NCI-H2081 treated with DMSO at 0.1 percent for 48 hours (cell line): ENCODE measurements around the gene TOGARAM2.

Experiments used
- DNase-seq: peaks from one replicate; lab custom pipeline; 2025; lab: John Stamatoyannopoulos, UW

Gene TOGARAM2

GRCh38 chr2:28981016-28981441 is at the start of gene TOGARAM2:
Gene TOGARAM2, plus strand, starts transcription at chr2:28981298. Its CDS starts 13,537 bp downstream, at chr2:28994835.
- DNase-seq = no peak

DNA sequence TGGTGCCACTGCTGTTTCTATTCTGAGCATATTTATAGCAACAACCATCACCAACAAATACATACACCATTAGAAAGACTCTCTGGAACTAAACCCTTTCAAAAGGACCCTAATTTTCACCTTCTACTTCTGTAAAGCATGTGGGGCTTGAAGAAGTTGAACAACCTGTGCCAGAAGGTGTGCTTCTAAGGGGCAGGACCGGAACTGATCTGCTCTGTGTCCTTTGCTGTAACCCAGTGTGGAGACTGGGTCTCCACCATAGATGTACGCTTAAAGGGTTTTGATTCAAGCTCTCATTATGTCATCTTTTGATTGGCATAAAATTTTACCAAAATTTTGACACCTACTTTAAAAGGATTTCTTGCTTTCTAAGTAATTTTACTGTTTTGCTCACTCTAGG is 46.3 kb upstream of the TOGARAM2 start:
- DNase-seq = no peak

DNA sequence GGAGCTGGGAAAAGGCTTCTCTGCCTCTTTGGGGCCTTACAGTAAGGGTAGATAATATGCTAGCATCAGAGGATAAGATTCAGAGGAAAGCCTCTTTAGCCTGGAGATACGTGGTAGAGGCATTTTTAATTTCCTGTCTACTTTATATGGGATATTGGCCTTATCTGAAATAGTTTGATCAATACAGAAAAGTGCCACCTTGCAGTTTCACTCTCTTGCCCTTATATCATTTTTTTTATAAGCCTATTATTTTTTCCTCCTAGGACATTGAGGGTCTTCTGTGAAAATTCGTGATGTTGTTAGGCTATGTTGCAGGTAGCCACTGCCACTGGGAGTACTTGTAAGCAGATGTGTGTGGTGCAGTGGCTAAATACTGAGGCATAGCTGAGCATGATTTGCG is 40.1 kb upstream of the TOGARAM2 start:
- DNase-seq = no peak

GRCh38 chr2:28944535-28945248 is 36.4 kb upstream of the TOGARAM2 start:
- DNase-seq = no peak

GRCh38 chr2:28948160-28948559 is 32.9 kb upstream of the TOGARAM2 start:
- no peak for DNase-seq

GRCh38 chr2:28949190-28949589 is 31.9 kb upstream of the TOGARAM2 start:
- DNase-seq = no peak

DNA sequence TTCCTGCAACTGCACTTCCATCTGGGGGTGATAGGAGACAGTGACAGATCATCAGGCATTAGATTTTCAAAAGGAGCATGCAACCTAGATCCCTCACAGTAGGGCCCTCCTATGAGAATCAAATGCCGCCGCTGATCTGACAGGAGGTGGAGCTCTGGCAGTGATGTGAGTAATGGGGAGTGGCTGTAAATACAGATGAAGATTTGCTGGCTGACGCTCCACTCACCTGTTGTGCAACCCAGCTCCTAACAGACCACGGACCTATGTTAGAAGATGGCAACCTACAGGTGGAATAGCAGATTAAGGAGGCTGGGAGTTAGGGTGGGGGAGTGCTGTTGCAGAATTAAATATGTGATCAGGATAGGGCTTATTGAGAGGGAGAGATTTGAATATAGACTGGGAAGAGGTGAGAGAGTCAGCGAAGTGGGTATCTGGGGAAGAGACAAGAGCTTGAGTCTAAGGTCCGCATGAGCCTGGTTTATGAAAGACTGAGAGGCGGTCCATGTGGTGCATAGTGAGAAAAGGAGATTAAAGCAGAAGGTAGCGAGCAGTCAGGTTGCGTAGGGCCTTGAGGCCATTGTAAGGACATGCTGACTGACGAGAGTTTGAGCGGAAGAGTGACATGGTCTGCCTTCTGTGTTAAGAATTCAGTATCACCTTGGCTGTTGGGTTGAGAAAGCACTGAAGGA is 31.3 kb upstream of the TOGARAM2 start:
- DNase-seq = no peak

- DNase-seq = no peak
Observed at GRCh38 chr2:28950941-28951630, 30.0 kb upstream of the TOGARAM2 start.

DNA sequence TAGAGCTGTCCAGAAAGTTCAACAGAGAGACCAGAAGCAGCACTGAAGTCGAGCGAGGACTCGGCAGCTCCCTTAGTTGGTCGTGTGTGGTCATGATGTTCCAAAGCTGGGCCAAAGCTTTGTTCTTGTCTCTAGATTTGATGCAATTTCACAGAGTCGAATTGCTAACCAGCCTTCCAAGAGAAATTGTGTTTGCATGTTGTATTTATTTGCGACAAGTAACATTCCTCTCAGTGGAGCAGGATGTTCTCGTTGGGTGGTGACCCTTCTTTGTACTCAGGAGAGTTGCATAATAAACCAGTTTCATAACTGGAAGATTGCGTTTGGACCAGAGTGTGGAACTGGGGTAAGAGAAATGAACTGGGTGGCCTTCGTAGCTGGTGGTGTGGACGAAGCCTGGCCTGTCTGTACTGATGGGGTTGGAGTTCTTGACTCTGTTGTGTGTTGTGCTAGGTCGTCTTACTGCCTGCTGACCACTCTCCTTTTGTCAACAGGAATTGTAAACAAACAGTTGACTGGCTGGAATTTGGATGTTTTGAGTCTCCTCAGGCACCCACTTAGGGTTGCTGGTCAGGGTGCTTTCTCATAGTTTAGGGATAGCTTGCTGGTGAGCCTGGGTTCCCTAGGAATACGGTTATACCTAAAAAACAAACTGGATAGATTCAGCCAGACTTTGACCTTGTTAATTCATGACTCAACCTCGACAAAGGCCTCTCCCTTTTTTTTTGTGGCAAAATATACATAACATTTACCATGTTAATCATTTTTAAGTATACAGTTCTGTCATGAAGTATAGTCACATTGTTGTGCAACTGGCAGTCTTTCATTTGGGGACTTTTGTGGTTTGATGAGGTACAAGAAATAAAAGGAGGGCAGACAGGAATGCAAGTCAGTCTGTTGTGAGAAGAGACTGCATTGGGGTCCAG is 28.9 kb upstream of the TOGARAM2 start:
- DNase-seq = no peak

DNA sequence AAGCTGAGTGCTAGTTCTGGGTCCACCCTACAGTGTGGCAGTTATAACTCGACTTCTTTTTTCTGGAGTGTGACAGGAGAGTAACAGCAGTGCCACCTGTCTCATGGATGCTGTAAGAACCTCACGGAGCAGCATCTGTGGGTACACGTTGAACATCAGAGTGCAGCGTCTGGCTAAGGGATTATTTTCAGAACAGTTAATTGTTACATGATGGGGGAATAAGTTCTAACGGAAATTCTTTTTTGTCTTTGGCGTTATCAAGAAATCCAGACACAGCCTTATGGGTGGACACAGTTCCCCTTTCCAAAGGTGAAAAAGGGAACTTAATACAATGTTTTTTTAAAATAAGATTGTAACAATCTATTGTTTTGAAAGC is 28.3 kb upstream of the TOGARAM2 start:
- no peak for DNase-seq

GRCh38 chr2:28955467-28955866 is 25.6 kb upstream of the TOGARAM2 start:
- no peak for DNase-seq

DNA sequence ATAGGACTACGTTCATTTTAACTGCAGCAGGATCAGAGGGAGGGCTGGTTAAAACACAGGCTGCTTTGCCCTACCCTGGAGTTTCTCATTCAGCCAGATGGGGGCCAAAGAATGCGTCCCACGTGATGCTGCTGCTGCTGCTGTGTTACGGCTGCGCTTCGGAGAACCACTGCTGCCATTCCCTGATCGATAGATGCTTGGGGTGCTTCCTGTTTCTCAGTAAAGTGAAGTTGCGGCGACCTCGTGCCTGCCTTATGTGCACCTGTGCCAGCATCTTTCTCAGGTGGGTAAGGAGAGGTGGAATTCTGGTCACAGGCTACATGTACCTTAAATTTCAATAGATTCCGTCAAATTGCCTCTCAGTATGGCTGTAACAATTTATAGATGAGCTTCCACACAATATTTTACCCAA is 24.7 kb upstream of the TOGARAM2 start:
- DNase-seq = no peak

DNA sequence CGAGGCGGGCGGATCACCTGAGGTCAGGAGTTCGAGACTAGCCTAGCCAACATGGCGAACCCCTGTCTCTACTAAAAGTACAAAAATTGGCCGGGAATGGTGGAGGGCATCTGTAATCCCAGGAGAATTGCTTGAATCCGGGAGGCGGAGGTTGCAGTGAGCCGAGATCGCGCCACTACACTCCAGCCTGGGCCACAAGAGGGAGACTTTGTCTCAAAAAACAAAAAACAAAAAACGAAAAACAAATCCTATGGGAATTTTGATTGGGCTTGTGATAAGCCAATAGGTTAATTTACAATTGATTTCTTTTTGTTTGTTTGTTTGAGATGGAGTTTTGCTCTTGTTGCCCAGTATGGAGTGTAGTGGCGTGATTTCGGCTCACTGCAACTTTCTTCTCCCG is 24.2 kb upstream of the TOGARAM2 start:
- DNase-seq = no peak

DNA sequence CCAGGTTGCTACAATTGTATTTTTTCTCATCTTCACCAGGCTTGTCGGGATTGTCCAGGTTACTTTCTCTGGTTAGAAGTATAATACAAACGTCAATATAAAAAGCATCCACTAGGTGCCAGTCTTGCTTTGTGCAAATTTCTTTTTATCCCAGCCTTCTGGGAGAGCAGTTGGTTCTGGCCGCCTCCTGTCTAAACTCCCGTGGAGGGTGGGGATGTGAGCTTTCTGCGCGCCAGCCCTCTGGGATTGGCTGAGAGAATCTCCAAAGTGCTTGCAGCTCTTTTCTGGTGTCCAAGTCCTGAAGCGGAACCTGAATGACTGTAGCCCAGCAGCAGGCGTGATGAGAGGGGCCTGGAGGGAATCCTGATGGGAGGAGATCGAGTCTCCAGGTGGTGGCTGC is 22.4 kb upstream of the TOGARAM2 start:
- DNase-seq = peak; percentile 28

- no peak for DNase-seq
Observed at GRCh38 chr2:28960401-28960800, 20.7 kb upstream of the TOGARAM2 start.

DNA sequence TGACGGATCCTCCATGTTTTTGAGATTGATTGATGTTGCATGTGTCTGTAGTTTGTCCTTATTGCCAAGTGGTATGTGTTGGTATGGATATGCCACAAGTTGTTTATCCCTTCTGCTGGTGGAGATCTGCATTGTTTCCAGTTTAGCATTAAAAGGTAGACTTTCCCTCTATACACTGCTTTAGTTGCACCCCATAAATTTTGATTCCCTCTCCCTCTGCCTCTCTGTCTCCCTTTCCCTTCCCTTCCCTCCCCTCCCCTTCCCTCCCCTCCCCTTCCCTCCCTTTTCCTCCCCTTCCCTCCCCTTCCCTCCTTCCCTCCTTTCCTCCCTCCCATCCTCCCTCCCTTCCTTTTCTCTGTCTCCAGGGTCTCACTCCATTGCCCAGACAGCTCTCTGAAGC is 18.6 kb upstream of the TOGARAM2 start:
- no peak for DNase-seq

DNA sequence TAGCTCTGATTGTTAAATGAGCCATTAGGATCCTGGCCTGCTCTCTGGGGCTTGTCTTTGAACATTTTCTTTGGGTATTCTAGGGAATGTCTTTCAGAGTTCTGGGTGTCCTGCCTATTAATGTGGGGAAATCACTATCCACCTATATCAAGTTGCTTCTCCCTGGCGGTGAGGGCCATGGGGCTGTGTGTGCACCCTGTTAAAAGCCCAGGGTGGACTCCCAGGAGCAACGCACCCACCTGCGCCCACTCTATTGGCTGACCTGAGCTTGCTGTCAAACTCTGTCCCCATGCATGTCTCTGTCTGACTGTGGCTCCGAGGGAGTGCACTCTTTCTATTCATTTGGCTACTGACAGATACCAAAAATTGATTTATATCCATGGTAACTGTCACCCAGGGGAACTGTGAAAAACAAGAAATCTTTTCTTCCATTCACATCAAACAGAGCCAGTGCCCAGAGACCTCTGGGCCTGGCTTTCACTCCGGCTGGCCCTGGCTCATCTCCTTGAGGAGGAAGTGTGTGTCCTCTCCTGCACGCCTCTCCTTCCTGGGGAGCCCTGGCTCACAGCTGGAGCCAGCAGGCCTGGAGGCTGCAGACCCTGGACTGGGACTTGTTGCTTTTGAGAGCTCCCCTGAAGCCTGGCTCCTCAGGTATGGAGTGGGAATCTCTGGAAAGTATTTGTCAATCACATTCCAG is 10.5 kb upstream of the TOGARAM2 start:
- DNase-seq = no peak

GRCh38 chr2:28972778-28973335 is 8.2 kb upstream of the TOGARAM2 start:
- DNase-seq = no peak

GRCh38 chr2:28974252-28974651 is 6.8 kb upstream of the TOGARAM2 start:
- no peak for DNase-seq

DNA sequence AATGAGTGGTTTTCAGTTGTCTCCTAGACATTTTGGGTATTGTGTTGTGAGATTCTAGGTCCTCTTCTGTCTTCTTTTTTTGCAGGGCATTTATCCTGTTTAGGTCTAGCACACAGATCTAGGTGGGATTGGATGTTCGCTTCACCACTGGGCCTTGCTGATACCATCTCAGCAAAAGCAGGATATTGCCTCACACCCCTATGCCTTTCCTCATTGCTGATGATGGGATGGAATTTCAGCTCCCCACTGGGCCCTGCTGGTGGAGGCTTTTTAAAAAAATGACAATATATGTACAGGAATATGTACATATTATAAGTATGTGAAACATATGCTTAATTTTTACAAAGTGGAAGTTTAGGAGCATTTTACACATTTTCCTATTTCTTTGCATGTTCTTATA is 5.4 kb upstream of the TOGARAM2 start:
- DNase-seq = no peak

DNA sequence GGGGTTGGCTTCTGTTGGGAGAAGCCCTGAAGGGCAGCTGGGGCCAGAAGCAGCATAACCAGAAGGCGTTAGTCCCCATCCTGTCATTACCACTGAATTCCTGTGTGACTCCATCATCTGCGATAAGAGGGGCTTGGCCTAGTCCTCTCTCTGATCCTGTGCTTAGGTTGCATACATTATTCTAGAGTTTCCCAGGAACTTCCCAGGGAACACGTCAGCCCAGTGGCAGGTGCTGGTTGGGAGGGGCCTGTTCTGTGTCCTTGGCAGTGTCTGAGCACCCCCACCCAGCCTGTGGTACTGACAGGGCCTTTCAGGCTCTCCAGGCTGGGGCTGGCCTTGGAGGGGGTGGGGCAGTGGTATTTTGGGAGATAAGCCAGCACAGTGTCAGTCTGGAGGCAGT is 4.5 kb upstream of the TOGARAM2 start:
- DNase-seq = no peak
